ENCODE results near the gene CLSTN2.

The CLSTN2 gene

DNA sequence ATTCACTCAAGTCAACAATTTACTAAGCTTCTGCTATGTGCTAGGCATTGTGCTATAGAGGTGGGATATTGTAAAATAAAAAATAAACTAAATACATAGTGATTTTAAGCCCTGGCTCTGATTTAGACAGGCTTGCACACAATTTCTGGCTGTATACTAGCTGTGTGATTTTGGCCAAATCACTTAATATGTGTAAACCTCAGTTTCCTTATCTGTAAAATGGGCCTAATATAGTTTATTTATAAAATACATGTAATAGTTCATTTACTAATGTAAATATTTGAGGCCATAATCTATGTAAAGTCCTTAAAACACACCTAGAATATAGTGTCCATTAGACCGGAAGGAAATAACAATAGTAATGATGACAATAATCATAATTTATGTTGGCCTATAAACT is 363.1 kb downstream of the CLSTN2 start:
- no peak for DNase-seq (ENCODE audit: extremely low spot score)
- TF ChIP-seq, protein P1, sequence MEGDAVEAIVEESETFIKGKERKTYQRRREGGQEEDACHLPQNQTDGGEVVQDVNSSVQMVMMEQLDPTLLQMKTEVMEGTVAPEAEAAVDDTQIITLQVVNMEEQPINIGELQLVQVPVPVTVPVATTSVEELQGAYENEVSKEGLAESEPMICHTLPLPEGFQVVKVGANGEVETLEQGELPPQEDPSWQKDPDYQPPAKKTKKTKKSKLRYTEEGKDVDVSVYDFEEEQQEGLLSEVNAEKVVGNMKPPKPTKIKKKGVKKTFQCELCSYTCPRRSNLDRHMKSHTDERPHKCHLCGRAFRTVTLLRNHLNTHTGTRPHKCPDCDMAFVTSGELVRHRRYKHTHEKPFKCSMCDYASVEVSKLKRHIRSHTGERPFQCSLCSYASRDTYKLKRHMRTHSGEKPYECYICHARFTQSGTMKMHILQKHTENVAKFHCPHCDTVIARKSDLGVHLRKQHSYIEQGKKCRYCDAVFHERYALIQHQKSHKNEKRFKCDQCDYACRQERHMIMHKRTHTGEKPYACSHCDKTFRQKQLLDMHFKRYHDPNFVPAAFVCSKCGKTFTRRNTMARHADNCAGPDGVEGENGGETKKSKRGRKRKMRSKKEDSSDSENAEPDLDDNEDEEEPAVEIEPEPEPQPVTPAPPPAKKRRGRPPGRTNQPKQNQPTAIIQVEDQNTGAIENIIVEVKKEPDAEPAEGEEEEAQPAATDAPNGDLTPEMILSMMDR (IDR thresholded peaks at IDR 0.05; ENCODE audit: control extremely low read depth, extremely low read depth, low read depth, missing control alignments), result no peak
- POLR2A ChIA-PET, result no interaction called here
- CTCF ChIA-PET, result interaction anchor here (0.8 to 1.5 kb wide), 2 partner anchors 17 to 169 kb away, joined by 3 to 4 read pairs; no protein-coding TSS in a partner anchor

DNA sequence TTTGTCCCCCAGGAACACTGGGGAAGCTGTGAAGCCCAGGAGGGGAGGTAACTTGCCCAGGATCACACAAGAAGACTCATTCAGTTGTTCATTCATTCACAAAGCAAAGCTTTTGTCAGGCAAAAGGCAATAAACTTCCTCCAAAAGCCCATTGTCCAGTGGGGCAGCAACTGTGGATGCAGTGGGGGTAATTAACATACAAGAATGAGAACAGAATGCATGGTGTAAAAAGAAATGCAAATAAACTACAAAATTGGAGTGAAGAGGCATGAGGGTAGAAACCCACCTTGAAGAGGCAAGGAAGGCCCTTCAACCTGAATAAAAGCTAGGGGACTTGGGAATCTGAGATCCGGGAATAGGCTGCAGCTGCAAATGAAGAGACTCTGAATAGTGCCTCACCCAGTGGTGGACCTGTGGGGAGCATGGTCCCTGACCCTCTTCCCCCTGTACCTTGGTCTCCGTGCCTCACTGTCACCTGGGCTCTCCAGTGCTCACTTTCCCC is 363.6 kb downstream of the CLSTN2 start:
- ChIA-PET POLR2A (no interaction called here), CTCF (no interaction called here)
- TF ChIP-seq, protein P1 (IDR thresholded peaks at IDR 0.05; ENCODE audit: control extremely low read depth, extremely low read depth, low read depth, missing control alignments), result no peak
- no peak for DNase-seq (ENCODE audit: extremely low spot score)

DNA sequence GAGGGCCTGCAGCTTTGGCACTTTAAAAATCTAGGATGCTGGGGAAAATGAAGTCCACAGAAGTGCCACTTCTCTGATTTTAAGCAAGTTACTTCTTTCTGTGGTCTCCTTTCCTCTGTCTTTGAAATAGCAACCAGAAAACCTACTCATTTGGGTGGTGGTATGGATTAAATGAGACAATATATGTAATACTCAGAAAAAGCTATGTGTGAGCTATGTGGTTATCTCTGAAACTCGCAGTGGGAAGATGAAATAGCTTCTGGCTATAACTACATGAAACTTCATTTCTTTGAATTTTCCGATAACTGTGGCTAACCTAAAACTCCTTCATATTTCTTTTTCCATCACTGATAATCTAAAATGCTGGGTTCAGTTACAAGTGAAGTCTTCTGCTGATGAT is 368.9 kb downstream of the CLSTN2 start:
- DNase-seq (ENCODE audit: extremely low spot score), result no peak
- ChIA-PET POLR2A (no interaction called here), CTCF (no interaction called here)
- TF ChIP-seq, protein P1 (IDR thresholded peaks at IDR 0.05; ENCODE audit: control extremely low read depth, extremely low read depth, low read depth, missing control alignments), result no peak

DNA sequence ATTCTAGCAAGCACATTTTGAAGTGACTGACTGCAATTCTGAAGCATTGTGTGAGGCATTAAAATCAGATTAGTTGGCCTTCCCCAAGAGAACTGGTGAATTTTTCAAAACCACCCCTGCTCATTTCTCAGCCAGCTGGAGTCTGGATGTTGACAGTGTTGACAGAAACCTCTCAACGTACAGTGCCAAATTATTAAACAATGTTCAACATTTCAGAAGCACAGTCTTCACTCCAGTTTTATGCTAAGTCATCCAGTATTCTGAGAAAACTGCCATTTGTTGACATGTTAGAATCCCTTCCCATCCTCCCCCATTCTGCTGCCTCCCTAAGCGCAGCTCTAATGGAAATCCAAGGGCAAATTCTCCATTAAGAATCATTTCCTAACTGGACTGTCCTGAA is 373.6 kb downstream of the CLSTN2 start:
- POLR2A ChIA-PET, result no interaction called here
- TF ChIP-seq, protein P1 (IDR thresholded peaks at IDR 0.05; ENCODE audit: control extremely low read depth, extremely low read depth, low read depth, missing control alignments), result no peak
- CTCF ChIA-PET, result no interaction called here
- no peak for DNase-seq (ENCODE audit: extremely low spot score)

DNA sequence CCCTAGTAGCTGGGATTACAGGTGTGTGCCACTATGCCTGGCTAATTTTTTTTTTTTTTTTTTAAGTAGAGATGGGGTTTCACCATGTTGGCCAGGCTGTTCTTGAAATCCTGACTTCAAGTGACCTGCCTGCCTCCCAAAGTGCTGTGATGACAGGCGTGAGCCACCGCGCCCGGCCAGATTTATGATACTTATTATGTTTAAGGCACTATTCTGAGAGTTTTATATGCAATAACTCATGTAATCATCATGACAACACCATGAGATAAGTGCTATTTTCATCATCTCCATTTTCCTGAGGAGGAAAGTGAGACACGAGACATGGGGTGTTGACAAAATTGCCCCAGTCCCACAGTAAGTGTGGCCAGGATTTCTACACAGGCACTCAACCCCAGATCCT is 376.4 kb downstream of the CLSTN2 start:
- POLR2A ChIA-PET, result no interaction called here
- CTCF ChIA-PET, result no interaction called here
- DNase-seq (ENCODE audit: extremely low spot score), result no peak
- TF ChIP-seq, protein P1 (IDR thresholded peaks at IDR 0.05; ENCODE audit: control extremely low read depth, extremely low read depth, low read depth, missing control alignments), result no peak

DNA sequence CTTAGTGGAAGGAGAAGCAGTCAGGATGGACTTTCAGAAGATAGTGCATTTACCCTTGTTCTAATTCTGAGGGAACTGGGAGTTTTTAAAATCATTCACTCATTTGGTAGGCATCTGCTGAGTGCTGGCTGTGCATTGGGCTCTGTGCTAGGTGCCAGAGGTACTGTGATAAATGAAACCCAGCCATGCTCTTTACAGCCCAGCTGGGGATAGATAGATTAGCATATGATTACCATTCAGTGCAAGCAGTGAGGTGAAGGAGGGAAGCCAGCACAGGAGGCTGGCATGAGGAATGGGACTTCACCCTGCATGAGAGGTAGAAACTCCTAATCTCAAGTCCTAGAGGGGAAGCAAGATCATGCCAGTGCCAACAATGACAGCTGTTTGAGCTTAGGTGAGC is 381.0 kb downstream of the CLSTN2 start:
- no peak for DNase-seq (ENCODE audit: extremely low spot score)
- ChIA-PET CTCF (no interaction called here), POLR2A (no interaction called here)
- TF ChIP-seq, protein P1 (IDR thresholded peaks at IDR 0.05; ENCODE audit: control extremely low read depth, extremely low read depth, low read depth, missing control alignments), result no peak

DNA sequence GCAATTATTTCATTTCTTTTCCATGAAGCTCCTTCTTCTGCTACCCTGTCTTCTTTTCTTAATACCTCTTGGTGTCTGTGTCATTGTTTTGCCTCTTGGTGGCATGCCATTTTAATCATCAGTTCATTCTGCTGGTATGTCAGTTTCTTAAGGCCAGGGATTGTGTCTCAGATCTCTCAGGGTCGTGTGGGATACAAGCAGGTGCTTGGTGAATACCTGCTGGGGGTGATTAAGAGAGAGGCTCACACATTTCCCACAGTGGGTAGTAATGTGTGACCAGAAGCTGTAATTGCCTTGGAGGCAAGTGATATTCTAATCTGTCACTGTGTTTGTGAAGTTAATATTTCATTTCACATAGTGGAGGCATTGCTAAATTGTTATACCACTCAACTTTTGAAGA is 381.5 kb downstream of the CLSTN2 start:
- DNase-seq (ENCODE audit: extremely low spot score), result no peak
- TF ChIP-seq, protein P1 (IDR thresholded peaks at IDR 0.05; ENCODE audit: control extremely low read depth, extremely low read depth, low read depth, missing control alignments), result no peak
- CTCF ChIA-PET, result interaction anchor here (2.0 kb wide), 1 partner anchor 10 kb away, joined by 4 read pairs; no protein-coding TSS in a partner anchor
- POLR2A ChIA-PET, result no interaction called here
